ENCODE measurements around the gene CASP1. TPM values are rescaled to one million over a fixed set of nuclear protein-coding genes. Genes with fewer than 3 reads are reported as not detected.
"Not testable (repeated sequence)": the region's sequence is repeated elsewhere in the genome, so short reads cannot be mapped to it uniquely, and the experiment has no call there.

CASP1 gene
- not detected for polyA plus RNA-seq (2013, experiment 1 of 2)
- polyA plus RNA-seq (2013, experiment 2 of 2), result not detected

DNA sequence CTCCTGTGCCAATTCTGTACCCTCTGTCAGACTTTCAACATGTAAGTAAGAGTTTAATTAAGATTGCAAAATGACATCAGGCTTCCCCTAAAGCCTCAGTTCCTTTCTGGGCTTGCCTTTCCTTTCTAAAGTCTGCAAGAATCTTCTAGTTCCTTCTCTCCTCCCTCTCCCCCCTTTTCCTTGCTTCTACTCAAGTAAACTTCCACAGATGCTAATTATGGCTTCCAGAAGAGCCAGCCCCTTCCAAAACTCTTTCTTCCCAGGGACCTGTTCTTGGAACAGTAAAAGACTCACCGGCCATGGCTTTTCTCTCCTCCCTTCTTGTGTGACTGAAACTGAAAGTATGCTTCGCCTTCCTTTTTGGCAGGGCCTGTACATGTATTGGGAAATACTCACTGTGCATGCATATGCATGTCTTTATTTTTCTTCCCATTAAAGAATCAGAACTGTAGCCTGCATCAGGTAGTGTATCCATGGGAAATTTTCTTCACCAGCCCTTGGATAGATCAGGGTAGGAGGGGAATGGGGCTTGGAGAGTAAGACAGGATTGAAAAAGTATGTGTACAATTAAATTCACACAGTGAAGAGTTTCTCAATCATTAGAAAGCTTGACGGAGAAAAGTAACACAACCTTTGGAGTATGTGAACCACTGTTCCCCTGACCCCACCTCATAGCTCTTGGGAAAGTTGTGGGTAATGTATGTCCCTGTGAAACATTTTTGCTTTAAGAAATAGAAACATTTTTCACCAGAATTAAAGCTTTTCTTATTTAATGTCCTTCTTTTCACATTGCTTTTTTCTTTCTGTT is at the start of gene CASP1:
CASP1 (minus strand) TSS at position 332 of the 808 bp plus-strand sequence; CDS start at position 301, 31 bp downstream.
- H2BK15ac ChIP-seq (ENCODE audit: low read length), result no peak within 1 kb of the TSS
- no peak within 1 kb of the TSS for H3K27ac ChIP-seq (replicated peaks; ENCODE audit: low read length)
- no peak within 1 kb of the TSS for H3K18ac ChIP-seq (ENCODE audit: low read length)
- peaks cover 2% of the 10 kb centered on the region for H3K79me1 ChIP-seq (ENCODE audit: low read depth, low read length)
- DNase-seq (ENCODE audit: low spot score), result no peak
- peak within 1 kb of the TSS; percentile 35 for H2AFZ ChIP-seq (ENCODE audit: low read length)
- H3K23ac ChIP-seq (ENCODE audit: low read depth, low read length, poor library complexity), result no peak within 1 kb of the TSS
- H3K27me3 ChIP-seq (ENCODE audit: control insufficient read depth in 3 of 3, insufficient read depth in 3 of 3, low read depth in 1 of 3, low read length in 3 of 3), result no peaks in the 10 kb centered on the region
- H3K9me3 ChIP-seq (replicated peaks in 1 of 2; ENCODE audit: control insufficient read depth in 2 of 2, insufficient read depth in 1 of 2, low read depth in 1 of 2, low read length in 2 of 2), result no peaks in the 10 kb centered on the region
- no peak within 1 kb of the TSS for H3K14ac ChIP-seq (ENCODE audit: low read length)
- no peak within 1 kb of the TSS for H2BK5ac ChIP-seq (ENCODE audit: low read length)
- peaks cover 0 to 2% of the 10 kb centered on the region in 2 donors for H3K36me3 ChIP-seq (replicated peaks in 1 of 2; ENCODE audit: control insufficient read depth in 2 of 2, insufficient read depth in 2 of 2, low read length in 2 of 2)
- H2AK5ac ChIP-seq (ENCODE audit: low read depth, low read length), result no peak within 1 kb of the TSS
- H3K4me3 ChIP-seq (ENCODE audit: low read length in 2 of 2), result no peak within 1 kb of the TSS
- no peak within 1 kb of the TSS for H2BK12ac ChIP-seq (ENCODE audit: low read length)
- H4K91ac ChIP-seq (ENCODE audit: low read depth, low read length, poor library complexity), result no peak within 1 kb of the TSS
- H3K4me1 ChIP-seq (ENCODE audit: control insufficient read depth in 2 of 2, insufficient read depth in 1 of 2, low read depth in 1 of 2, low read length in 2 of 2), result peaks cover 0 to 2% of the 10 kb centered on the region in 2 donors
- H3K4me2 ChIP-seq (ENCODE audit: insufficient read depth, low read length, poor library complexity, severe bottlenecking), result no peak within 1 kb of the TSS
- no peak within 1 kb of the TSS for H3K9ac ChIP-seq (ENCODE audit: low read depth, low read length, poor library complexity)
- no CpG with 5 or more reads among the region's 3 CpGs for WGBS, 2 donors (ENCODE audit: extremely low coverage in 2 of 2, insufficient read length in 2 of 2, insufficient replicate concordance in 1 of 2)
- H2BK120ac ChIP-seq (ENCODE audit: low read depth, low read length), result no peak within 1 kb of the TSS
- no peak within 1 kb of the TSS for H3K4ac ChIP-seq (ENCODE audit: low read length)
- H4K8ac ChIP-seq (ENCODE audit: low read depth, low read length), result no peak within 1 kb of the TSS

DNA sequence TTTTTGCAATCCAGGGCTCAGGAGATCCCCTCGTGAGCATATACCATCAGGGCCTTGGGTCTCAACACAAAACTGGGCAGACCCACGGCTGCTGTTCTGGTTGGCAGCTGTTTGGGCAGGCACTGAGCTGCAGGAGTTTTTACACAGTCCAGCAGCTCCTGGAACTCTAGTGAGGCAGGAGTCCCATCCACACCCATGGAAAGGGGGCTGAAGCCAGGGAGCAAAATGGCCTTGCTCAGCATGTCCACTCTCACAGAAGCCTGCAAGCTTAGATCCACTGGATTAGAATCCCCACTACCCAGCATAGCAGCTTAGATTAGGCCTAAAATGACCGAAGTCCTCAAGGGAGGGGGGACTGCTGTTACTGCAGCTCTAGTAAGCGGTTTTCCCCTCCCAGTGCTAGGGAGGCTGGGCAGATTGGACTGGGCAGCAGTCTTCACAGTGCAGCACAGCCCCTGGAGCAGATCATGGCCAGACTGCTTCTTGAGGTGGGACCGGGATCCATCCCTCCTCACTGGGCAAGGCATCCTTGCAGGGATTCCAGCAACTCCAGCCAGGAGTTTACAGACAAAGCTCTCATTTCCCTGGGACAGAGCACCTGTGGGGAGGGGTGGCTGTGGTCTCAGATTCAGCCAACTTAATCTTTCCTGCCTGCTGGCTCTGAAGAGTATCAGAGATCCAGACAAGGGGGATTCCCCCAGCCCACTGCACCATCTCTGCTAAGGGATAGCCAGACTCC is 46.6 kb upstream of the CASP1 start:
- Histone ChIP-seq H4K91ac (ENCODE audit: low read depth, low read length, poor library complexity) (no peak overlapping the region), H2BK120ac (ENCODE audit: low read depth, low read length) (no peak overlapping the region), H3K79me1 (ENCODE audit: low read depth, low read length) (no peaks in the 10 kb centered on the region), H4K8ac (ENCODE audit: low read depth, low read length) (no peak overlapping the region), H3K27me3 (ENCODE audit: control insufficient read depth in 3 of 3, insufficient read depth in 3 of 3, low read depth in 1 of 3, low read length in 3 of 3) (no peaks in the 10 kb centered on the region), H2BK5ac (ENCODE audit: low read length) (no peak overlapping the region), H3K4me1 (ENCODE audit: control insufficient read depth in 2 of 2, insufficient read depth in 1 of 2, low read depth in 1 of 2, low read length in 2 of 2) (peaks cover 0 to 6% of the 10 kb centered on the region in 2 donors), H3K9ac (ENCODE audit: low read depth, low read length, poor library complexity) (no peak overlapping the region), H3K18ac (ENCODE audit: low read length) (no peak overlapping the region), H3K4ac (ENCODE audit: low read length) (no peak overlapping the region), H3K9me3 (replicated peaks in 1 of 2; ENCODE audit: control insufficient read depth in 2 of 2, insufficient read depth in 1 of 2, low read depth in 1 of 2, low read length in 2 of 2) (no peaks in the 10 kb centered on the region), H3K4me2 (ENCODE audit: insufficient read depth, low read length, poor library complexity, severe bottlenecking) (no peak overlapping the region), H3K4me3 (ENCODE audit: low read length in 2 of 2) (no peak overlapping the region), H2AK5ac (ENCODE audit: low read depth, low read length) (no peak overlapping the region), H2BK12ac (ENCODE audit: low read length) (no peak overlapping the region), H3K23ac (ENCODE audit: low read depth, low read length, poor library complexity) (no peak overlapping the region), H2AFZ (ENCODE audit: low read length) (peak overlapping the region; percentile 48), H3K14ac (ENCODE audit: low read length) (no peak overlapping the region), H3K36me3 (replicated peaks in 1 of 2; ENCODE audit: control insufficient read depth in 2 of 2, insufficient read depth in 2 of 2, low read length in 2 of 2) (no peaks in the 10 kb centered on the region), H3K27ac (replicated peaks; ENCODE audit: low read length) (no peak overlapping the region), H2BK15ac (ENCODE audit: low read length) (no peak overlapping the region)
- no CpG with 5 or more reads among the region's 5 CpGs for WGBS, 2 donors (ENCODE audit: extremely low coverage in 2 of 2, insufficient read length in 2 of 2, insufficient replicate concordance in 1 of 2)
- no peak for DNase-seq (ENCODE audit: low spot score)

DNA sequence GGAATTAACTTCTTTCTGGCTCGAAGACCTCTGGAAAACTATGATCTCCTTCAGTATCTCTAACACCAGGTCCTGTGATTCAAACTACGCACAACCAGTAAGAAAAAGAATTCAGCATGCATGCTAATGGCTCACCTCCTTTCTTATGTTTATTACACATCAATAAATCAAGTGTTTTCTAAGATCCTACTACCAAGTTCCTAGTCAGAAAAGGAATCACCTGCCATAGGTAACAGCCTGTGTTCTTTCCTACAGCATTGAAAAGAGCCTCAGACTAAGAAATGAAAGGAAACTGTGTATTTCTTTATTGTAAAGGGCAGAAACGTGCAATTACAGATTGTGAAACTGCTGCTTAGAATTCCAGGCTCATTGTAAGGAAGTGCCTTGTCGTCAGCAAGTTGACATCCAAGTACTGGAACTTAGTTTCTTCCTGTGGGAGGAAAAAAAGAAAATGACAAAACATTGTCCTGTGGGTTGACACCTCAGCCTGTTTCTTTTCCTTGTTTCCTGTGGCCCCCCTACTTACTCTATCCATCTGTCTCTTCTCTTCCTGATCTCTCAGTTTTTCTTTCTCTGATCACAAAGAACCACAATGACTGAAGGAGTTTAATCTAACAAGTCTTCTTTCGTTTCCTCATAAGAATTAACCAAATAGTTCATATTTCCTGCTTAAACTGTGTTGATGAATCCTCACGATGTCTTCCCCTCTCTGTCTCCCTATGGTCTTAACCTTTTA is 45.4 kb upstream of the CASP1 start:
- H2BK12ac ChIP-seq (ENCODE audit: low read length); H2BK5ac ChIP-seq (ENCODE audit: low read length); H3K18ac ChIP-seq (ENCODE audit: low read length); DNase-seq (ENCODE audit: low spot score); H3K4me2 ChIP-seq (ENCODE audit: insufficient read depth, low read length, poor library complexity, severe bottlenecking); H4K91ac ChIP-seq (ENCODE audit: low read depth, low read length, poor library complexity); H3K27ac ChIP-seq (replicated peaks; ENCODE audit: low read length); H2BK15ac ChIP-seq (ENCODE audit: low read length); H3K9me3 ChIP-seq (replicated peaks in 1 of 2; ENCODE audit: control insufficient read depth in 2 of 2, insufficient read depth in 1 of 2, low read depth in 1 of 2, low read length in 2 of 2); H4K8ac ChIP-seq (ENCODE audit: low read depth, low read length); H3K36me3 ChIP-seq (replicated peaks in 1 of 2; ENCODE audit: control insufficient read depth in 2 of 2, insufficient read depth in 2 of 2, low read length in 2 of 2); H3K27me3 ChIP-seq (ENCODE audit: control insufficient read depth in 3 of 3, insufficient read depth in 3 of 3, low read depth in 1 of 3, low read length in 3 of 3); H3K4ac ChIP-seq (ENCODE audit: low read length); H3K9ac ChIP-seq (ENCODE audit: low read depth, low read length, poor library complexity); H3K4me1 ChIP-seq (ENCODE audit: control insufficient read depth in 2 of 2, insufficient read depth in 1 of 2, low read depth in 1 of 2, low read length in 2 of 2); H3K23ac ChIP-seq (ENCODE audit: low read depth, low read length, poor library complexity); H3K79me1 ChIP-seq (ENCODE audit: low read depth, low read length); H3K14ac ChIP-seq (ENCODE audit: low read length); H2BK120ac ChIP-seq (ENCODE audit: low read depth, low read length); H3K4me3 ChIP-seq (ENCODE audit: low read length in 2 of 2); H2AK5ac ChIP-seq (ENCODE audit: low read depth, low read length): not testable (repeated sequence)
- H2AFZ ChIP-seq (ENCODE audit: low read length), result peak overlapping the region; percentile 82
- WGBS, 2 donors (ENCODE audit: extremely low coverage in 2 of 2, insufficient read length in 2 of 2, insufficient replicate concordance in 1 of 2), result no CpG with 5 or more reads among the region's 6 CpGs

Data from neuronal stem cell (in vitro differentiated cells).